HepG2 (cell line): ENCODE data around the gene CCDC167. TPM values are rescaled to one million over a fixed set of nuclear protein-coding genes. Genes with fewer than 3 reads are reported as not detected.

Source experiments
- ATAC-seq: fragments of 200-7000 bp; cut with Tn5 transposase; 3 replicates; pipeline ENCODE4 v1.9.1; 2020; ENCODE audit warnings: mild to moderate bottlenecking, moderate library complexity
- BruUV-seq: library from RNA; stranded (reverse); fragments of 400-500 nt; replicated peaks from 2 replicates; lab custom pipeline; 2021; lab: Mats Ljungman, UMichigan
- CTCF ChIA-PET: fragments of 300-600 bp; formaldehyde crosslinking; extraction: SDS; loops from one replicate; lab custom pipeline; 2021; ENCODE audit warnings: low total read pairs, inconsistent platforms, low intra/inter-chr PET ratio; lab: Yijun Ruan, JAX
- POLR2A ChIA-PET: fragments of 350-600 bp; sonication (Branson Sonifier 250); formaldehyde crosslinking; loops from one replicate; lab custom pipeline; 2020; ENCODE audit warnings: antibody characterized with exemption, inconsistent platforms; lab: Yijun Ruan, JAX
- DNase-seq: peaks from one replicate; pipeline ENCODE4 v3.0.0-alpha.2; 2015; ENCODE audit warnings: low spot score
- FAIRE-seq: peaks from 3 replicates; lab custom pipeline; 2011; peaks lifted over from hg19 to GRCh38; lab: Jason Lieb, UNC
- H2AFZ ChIP-seq: one replicate; pipeline ENCODE4 v1.6.1; 2011; ENCODE audit warnings: low read length, inconsistent platforms
- H3K27ac ChIP-seq: fragments of 300-600 bp; 3 replicates; pipeline ENCODE4 v1.8.0; 2011; ENCODE audit warnings: mixed run types, mild to moderate bottlenecking, mixed read lengths, low read length, inconsistent platforms; ENCODE audit not compliant: insufficient read depth; ENCODE audit errors: extremely low read length
- H3K27me3 ChIP-seq, 2 experiments: fragments of 200-600 bp in 1 of 2; 2 replicates in 1 of 2; 3 replicates in 1 of 2; pipeline versions ENCODE4 v1.6.0 to v1.8.0; 2011; ENCODE audit warnings: low read length in 2 of 2, mild to moderate bottlenecking in 2 of 2, moderate library complexity in 2 of 2, inconsistent platforms in 1 of 2; ENCODE audit not compliant: insufficient read depth in 2 of 2, control insufficient read depth in 1 of 2
- H3K36me3 ChIP-seq, 2 experiments: fragments of 200-600 bp in 1 of 2; replicated peaks in 1 of 2; 2 replicates in 1 of 2; 3 replicates in 1 of 2; pipeline versions ENCODE4 v1.5.1 to v1.8.0; 2011; ENCODE audit warnings: low read length in 2 of 2, inconsistent platforms in 1 of 2; ENCODE audit not compliant: insufficient read depth in 2 of 2, control insufficient read depth in 1 of 2
- H3K4me1 ChIP-seq: 2 replicates; pipeline ENCODE4 v1.5.1; 2012; ENCODE audit warnings: low read length, inconsistent platforms; ENCODE audit not compliant: insufficient read depth
- H3K4me2 ChIP-seq: 2 replicates; pipeline ENCODE4 v1.6.0; 2011; ENCODE audit warnings: low read depth, low read length, inconsistent platforms
- H3K4me3 ChIP-seq, 3 experiments: fragments of 200-600 bp in 1 of 3; sonication (generic), shearing (Covaris generic) in 1 of 3; replicated peaks in 1 of 3; 2 replicates each; pipeline ENCODE4 v1.5.1; 2011 to 2016; ENCODE audit warnings: low read length in 3 of 3, inconsistent platforms in 2 of 3, low read depth in 2 of 3, mild to moderate bottlenecking in 2 of 3, control low read depth in 1 of 3, mixed read lengths in 1 of 3; ENCODE audit not compliant: insufficient read depth in 1 of 3
- H3K79me2 ChIP-seq: one replicate; pipeline ENCODE4 v1.6.1; 2011; ENCODE audit warnings: low read length, inconsistent platforms; ENCODE audit not compliant: insufficient read depth
- H3K9ac ChIP-seq: 2 replicates; pipeline ENCODE4 v1.6.0; 2011; ENCODE audit warnings: mild to moderate bottlenecking, low read depth, low read length, inconsistent platforms; ENCODE audit not compliant: insufficient read depth
- H3K9me3 ChIP-seq: 2 replicates; pipeline ENCODE4 v1.5.1; 2012; ENCODE audit warnings: mild to moderate bottlenecking, low read length
- H4K20me1 ChIP-seq: 2 replicates; pipeline ENCODE4 v1.6.0; 2011; ENCODE audit warnings: inconsistent platforms, mild to moderate bottlenecking, low read length, moderate library complexity; ENCODE audit not compliant: insufficient read depth
- ARID3A ChIP-seq: IDR thresholded peaks from 2 replicates; pipeline ENCODE4 v1.6.1; 2012; ENCODE audit warnings: low read depth, low read length, improper control_type of control experiment
- ATF3 ChIP-seq: sonication (generic); formaldehyde crosslinking; IDR thresholded peaks from 2 replicates; pipeline ENCODE4 v1.4.0; 2020; ENCODE audit warnings: missing genetic modification reagents
- ONECUT2 ChIP-seq: sonication (generic); formaldehyde crosslinking; IDR thresholded peaks from 2 replicates; pipeline ENCODE4 v1.4.0; 2020; ENCODE audit warnings: missing genetic modification reagents
- PHF5A ChIP-seq: IDR thresholded peaks from one replicate; pipeline ENCODE4 v1.6.1; 2018; ENCODE audit warnings: low read depth, missing genetic modification reagents; ENCODE audit not compliant: unreplicated experiment
- PTBP1 ChIP-seq: fragments of 200-400 bp; formaldehyde crosslinking; IDR thresholded peaks from 2 replicates; pipeline ENCODE4 v1.6.1; 2018; ENCODE audit warnings: low read length, low read depth; ENCODE audit not compliant: poor library complexity, severe bottlenecking
- RELA ChIP-seq: sonication (generic); formaldehyde crosslinking; IDR thresholded peaks from 2 replicates; pipeline ENCODE4 v1.4.0; 2020; ENCODE audit warnings: missing genetic modification reagents
- SAP130 ChIP-seq: IDR thresholded peaks from 2 replicates; pipeline ENCODE4 v1.6.1; 2016; ENCODE audit warnings: low read depth
- SETDB1 ChIP-seq: sonication (generic); formaldehyde crosslinking; IDR thresholded peaks from 2 replicates; pipeline ENCODE4 v1.5.1; 2020; ENCODE audit warnings: missing genetic modification reagents, mild to moderate bottlenecking, borderline replicate concordance
- ZBTB43 ChIP-seq: sonication (generic); formaldehyde crosslinking; conservative IDR thresholded peaks from 2 replicates; pipeline ENCODE4 v1.4.0; 2020; ENCODE audit warnings: missing genetic modification reagents
- ZMYM2 ChIP-seq: sonication (generic); formaldehyde crosslinking; IDR thresholded peaks from 2 replicates; pipeline ENCODE4 v1.8.0; 2022; ENCODE audit warnings: mild to moderate bottlenecking, missing genetic modification reagents
- ZNF362 ChIP-seq: sonication (generic); formaldehyde crosslinking; IDR thresholded peaks from 2 replicates; pipeline ENCODE4 v1.4.0; 2020; ENCODE audit warnings: missing genetic modification reagents, mild to moderate bottlenecking, borderline replicate concordance
- ZNF556 ChIP-seq: sonication (generic); formaldehyde crosslinking; IDR thresholded peaks from 2 replicates; pipeline ENCODE4 v1.4.0; 2020; ENCODE audit warnings: mild to moderate bottlenecking, missing genetic modification reagents, borderline replicate concordance
- ZNF589 ChIP-seq: sonication (generic); formaldehyde crosslinking; conservative IDR thresholded peaks from 2 replicates; pipeline ENCODE4 v1.8.0; 2022; ENCODE audit warnings: mild to moderate bottlenecking, moderate library complexity, missing genetic modification reagents
- ZNF710 ChIP-seq: sonication (generic); formaldehyde crosslinking; IDR thresholded peaks from 2 replicates; pipeline ENCODE4 v1.5.0; 2020; ENCODE audit warnings: mild to moderate bottlenecking, missing genetic modification reagents, borderline replicate concordance
- ZNF850 ChIP-seq: sonication (generic); formaldehyde crosslinking; conservative IDR thresholded peaks from 2 replicates; pipeline ENCODE4 v1.9.0; 2021; ENCODE audit warnings: mild to moderate bottlenecking, missing genetic modification reagents
- ZSCAN30 ChIP-seq: sonication (generic); formaldehyde crosslinking; IDR thresholded peaks from 2 replicates; pipeline ENCODE4 v1.5.0; 2020; ENCODE audit warnings: mild to moderate bottlenecking, missing genetic modification reagents
- WGBS: methylation state at CpG from one replicate; pipeline ENCODE4 v1.1.6; 2017; ENCODE audit warnings: low lambda C conversion rate; 5-methylcytosine and 5-hydroxymethylcytosine counted together
- in situ Hi-C: cut with HindIII; loops from 2 replicates; pipeline ENCODE4 v1.10.0; 2017; ENCODE audit warnings: low pct_unique_long_range_greater_than_20kb; ENCODE audit not compliant: extremely low pct_ligation_motif_present
- intact Hi-C: fragments of 100-400 bp; cut with micrococcal nuclease; formaldehyde crosslinking; loops from one replicate; pipeline ENCODE4 v1.10.0; 2022; ENCODE audit not compliant: unreplicated experiment
- polyA plus RNA-seq, 8 experiments: library from polyadenylated mRNA; depleted of rRNA in 3 of 8; stranded (reverse) in 7 of 8; unstranded in 1 of 8; fragments of >200 nt; fragmentation: Illumina TruSeq in 4 of 8; extraction: Trizol in 4 of 8; gene quantifications; 2 replicates each; pipeline versions ENCODE4 v1.2.1 to v1.2.3, GENCODE V29; 2011 to 2016; ENCODE audit warnings: low read depth in 4 of 8, missing spikeins in 1 of 8, mixed read lengths in 1 of 8; ENCODE audit not compliant: insufficient read depth in 1 of 8
- total RNA-seq, 5 experiments: library from RNA; depleted of rRNA; stranded (reverse); fragments of >200 nt; fragmentation: Illumina TruSeq; extraction: Trizol; gene quantifications; 2 replicates each; pipeline ENCODE4 v1.2.3, GENCODE V29; 2016; ENCODE audit warnings: low read depth in 1 of 5

The CCDC167 gene
- total and polyA plus RNA-seq, 2 of the 13 experiments (the other 11 are each of a cell fraction or from before 2014, with no cell fraction given) = 48.4 to 66.8 TPM

GRCh38 chr6:37524025-37524969 lies 24.6 kb upstream of the CCDC167 start:
- ChIA-PET CTCF (no interaction called here), POLR2A (no interaction called here)
- intact Hi-C loops = no loop called here
- no TSS peak for BruUV-seq
- WGBS = 32% methylated on average over 18 of the region's 19 CpGs
- Histone ChIP-seq H3K4me2 (no peak overlapping the region), H3K9me3 (no peaks in the 10 kb centered on the region), H3K9ac (no peak overlapping the region), H4K20me1 (no peaks in the 10 kb centered on the region), H3K4me1 (no peaks in the 10 kb centered on the region), H3K27ac (no peak overlapping the region), H3K36me3 (no peaks in the 10 kb centered on the region), H3K4me3 (no peak overlapping the region), H3K79me2 (no peaks in the 10 kb centered on the region), H2AFZ (no peak overlapping the region), H3K27me3 (0 out of 5 replicates have a peak, but pooled peaks cover 0 to 3% of the 10 kb centered on the region in 2 experiments)
- DNase-seq (no peak), ATAC-seq (no peak), FAIRE-seq (no peak)
- in situ Hi-C loops = no loop called here
- TF ChIP-seq ZBTB43 (CRISPR knock-in tag) = no peak
- no peak for TF ChIP-seq ONECUT2 (CRISPR knock-in tag)
- TF ChIP-seq PTBP1 = no peak
- TF ChIP-seq ZSCAN30 (CRISPR knock-in tag) = no peak
- no peak for TF ChIP-seq SAP130
- TF ChIP-seq ZNF362 (CRISPR knock-in tag) = no peak
- no peak for TF ChIP-seq ZNF710 (CRISPR knock-in tag)
- no peak for TF ChIP-seq ZNF556 (CRISPR knock-in tag)
- TF ChIP-seq ZMYM2 (CRISPR knock-in tag) = no peak
- TF ChIP-seq ZNF589 (CRISPR knock-in tag) = no peak
- TF ChIP-seq RELA (CRISPR knock-in tag) = no peak
- no peak for TF ChIP-seq ATF3 (CRISPR knock-in tag)
- TF ChIP-seq ZNF850 = no peak
- no peak for TF ChIP-seq SETDB1 (CRISPR knock-in tag)
- no peak for TF ChIP-seq ARID3A
- TF ChIP-seq PHF5A (CRISPR knock-in tag) = no peak
